ENCODE measurements around the gene HDAC7.
A peak's percentile ranks its signal among the peaks of the same experiment; 100 is the strongest.

HDAC7 gene

DNA sequence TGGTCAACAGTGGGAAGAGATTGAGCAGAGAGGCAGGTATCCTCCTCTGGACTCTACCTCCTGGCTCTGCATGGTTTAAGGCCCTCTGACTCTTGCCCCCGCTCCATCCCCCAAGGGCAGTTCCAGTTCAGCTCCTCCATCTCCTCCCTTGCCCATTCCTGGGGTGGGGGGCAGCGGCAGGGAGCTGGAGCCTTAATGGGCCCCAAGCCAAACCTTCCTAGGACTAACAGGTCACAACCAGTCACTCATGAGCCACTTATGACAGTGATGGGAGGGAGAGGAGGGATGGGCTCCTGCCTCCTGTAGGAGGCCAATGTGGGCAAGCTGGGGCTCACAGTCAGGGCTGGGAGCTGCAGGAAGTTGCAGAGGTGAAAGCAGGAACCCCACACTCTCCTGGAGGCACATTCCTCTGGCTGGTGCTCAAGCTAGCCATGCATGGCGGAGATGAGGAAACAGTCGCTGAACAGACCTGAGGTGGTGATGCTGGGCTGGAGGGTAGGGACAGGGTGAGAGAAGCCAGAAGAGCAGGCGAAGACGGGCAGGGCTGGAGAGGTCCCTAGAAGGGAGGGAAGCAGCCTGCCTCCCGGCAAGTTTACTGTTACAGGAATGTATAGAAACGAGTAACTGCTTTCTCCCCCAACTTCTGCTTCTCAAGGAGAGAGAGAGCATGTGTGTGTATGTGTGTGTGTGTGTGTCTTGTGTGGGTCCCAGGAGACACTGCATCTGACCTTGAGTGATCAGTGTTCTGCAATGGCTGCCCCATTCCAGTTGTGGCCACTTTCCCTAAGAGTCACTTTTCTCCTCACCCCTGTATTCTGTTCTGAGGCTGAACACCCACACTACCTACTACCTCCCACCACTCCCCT lies 56.0 kb downstream of the HDAC7 start:
- Histone ChIP-seq H3K36me3 (ENCODE audit: control insufficient read depth in 1 of 2, insufficient read depth in 2 of 2, low read length in 2 of 2) (no peaks in the 10 kb centered on the region), H3K9ac (ENCODE audit: low read depth in 1 of 2, low read length in 2 of 2) (no peak overlapping the region), H3K27me3 (ENCODE audit: control insufficient read depth in 1 of 2, insufficient read depth in 2 of 2, low read length in 2 of 2) (no peaks in the 10 kb centered on the region), H3K4me3 (ENCODE audit: low read depth in 1 of 2, low read length in 2 of 2) (no peak overlapping the region), H3K27ac (ENCODE audit: low read depth, low read length) (no peak overlapping the region), H3K9me3 (ENCODE audit: control insufficient read depth in 1 of 2, low read length in 2 of 2) (no peaks in the 10 kb centered on the region), H3K4me1 (ENCODE audit: control insufficient read depth in 1 of 2, insufficient read depth in 2 of 2, low read length in 2 of 2) (peaks cover 5 to 7% of the 10 kb centered on the region in 2 donors)

DNA sequence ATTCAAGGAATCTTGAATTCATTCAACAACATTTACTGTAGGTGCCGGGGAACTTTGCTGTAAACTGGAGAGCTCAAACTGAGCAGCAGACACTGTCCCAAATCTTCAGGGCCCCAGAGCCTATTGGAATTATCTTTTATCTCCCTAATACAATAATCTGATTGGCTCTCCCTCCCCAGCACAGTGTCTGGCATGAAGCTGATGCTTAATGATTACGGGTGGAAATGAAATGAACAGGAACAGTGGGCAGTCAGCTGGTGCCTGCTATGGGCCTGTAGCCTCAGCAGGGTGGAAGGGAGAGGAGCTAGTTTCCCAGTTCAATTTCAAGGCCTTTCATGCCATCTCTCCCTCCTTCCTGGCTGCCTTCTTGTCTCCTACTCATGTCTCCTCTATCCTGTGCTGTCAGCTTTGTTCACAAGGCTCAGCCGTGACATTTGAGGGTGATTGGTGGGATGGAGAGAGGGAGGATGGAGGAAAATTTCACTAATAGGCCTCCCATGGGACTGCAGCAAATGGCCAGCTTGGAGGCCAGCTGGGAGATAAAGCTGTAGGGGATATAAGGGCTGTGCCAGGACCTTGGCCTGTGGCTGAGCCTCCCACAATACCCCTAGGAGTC lies 56.7 kb downstream of the HDAC7 start:
- peaks cover 11 to 14% of the 10 kb centered on the region in 2 donors for H3K4me1 ChIP-seq (ENCODE audit: control insufficient read depth in 1 of 2, insufficient read depth in 2 of 2, low read length in 2 of 2)
- H3K27ac ChIP-seq (ENCODE audit: low read depth, low read length), result no peak overlapping the region
- H3K9ac ChIP-seq (ENCODE audit: low read depth in 1 of 2, low read length in 2 of 2), result no peak overlapping the region
- no peak overlapping the region for H3K4me3 ChIP-seq (ENCODE audit: low read depth in 1 of 2, low read length in 2 of 2)
- H3K36me3 ChIP-seq (ENCODE audit: control insufficient read depth in 1 of 2, insufficient read depth in 2 of 2, low read length in 2 of 2), result no peaks in the 10 kb centered on the region
- H3K9me3 ChIP-seq (ENCODE audit: control insufficient read depth in 1 of 2, low read length in 2 of 2), result no peaks in the 10 kb centered on the region
- no peaks in the 10 kb centered on the region for H3K27me3 ChIP-seq (ENCODE audit: control insufficient read depth in 1 of 2, insufficient read depth in 2 of 2, low read length in 2 of 2)

DNA sequence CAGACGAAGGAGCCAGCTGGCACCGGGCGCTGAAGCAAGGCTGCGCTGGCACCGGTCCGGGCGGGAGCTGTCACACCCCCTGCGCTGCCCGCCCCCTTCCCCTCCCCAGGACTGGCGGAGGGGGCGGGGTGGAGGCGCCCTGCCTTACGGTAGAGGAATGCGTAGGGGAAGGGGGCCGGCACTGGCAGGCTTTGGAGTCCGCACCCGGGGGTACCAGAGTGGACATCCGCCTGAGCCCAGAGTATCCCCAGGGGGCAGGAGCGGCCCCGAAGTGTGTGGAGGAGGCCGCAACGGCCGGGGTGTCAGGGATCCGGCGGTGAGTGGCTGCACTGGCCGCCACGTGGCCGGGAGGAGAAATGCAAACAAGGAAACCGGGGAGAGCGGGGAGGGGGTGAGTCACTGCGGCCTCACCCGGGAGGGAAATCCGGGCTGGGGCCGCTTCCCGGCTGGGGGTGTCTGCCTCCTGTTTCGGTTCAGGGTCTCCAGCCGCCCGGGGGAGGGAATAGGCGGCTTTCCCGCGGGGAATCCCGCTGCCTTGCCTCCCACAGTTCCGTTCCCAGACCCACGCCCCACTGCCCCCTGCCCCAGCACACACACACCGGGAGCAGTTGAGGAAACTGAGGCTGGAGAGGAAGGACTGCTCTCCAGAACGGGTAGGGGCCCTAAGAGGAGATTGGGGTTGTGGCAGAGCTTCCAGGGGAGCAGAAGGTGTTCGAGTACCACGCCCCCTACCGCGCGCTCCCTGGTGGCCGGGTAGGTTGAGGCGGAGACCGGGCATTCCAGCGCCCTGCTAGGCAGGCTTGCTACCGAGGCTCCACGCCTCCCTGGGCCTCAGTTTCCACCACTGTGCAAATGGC lies 60.6 kb downstream of the HDAC7 start, which contains the start of gene RAPGEF3:
RAPGEF3 (minus strand) TSS at position 47 of the 857 bp plus-strand sequence. CDS start 324 bp downstream, outside the sequence.
- H3K4me1 ChIP-seq (ENCODE audit: control insufficient read depth in 1 of 2, insufficient read depth in 2 of 2, low read length in 2 of 2), result peaks cover 42 to 48% of the 10 kb centered on the region in 2 donors
- peak within 1 kb of the TSS; percentile 70 to 75 for H3K9ac ChIP-seq (ENCODE audit: low read depth in 1 of 2, low read length in 2 of 2)
- no peaks in the 10 kb centered on the region for H3K27me3 ChIP-seq (ENCODE audit: control insufficient read depth in 1 of 2, insufficient read depth in 2 of 2, low read length in 2 of 2)
- H3K27ac ChIP-seq (ENCODE audit: low read depth, low read length), result peak within 1 kb of the TSS; percentile 57
- no peaks in the 10 kb centered on the region for H3K36me3 ChIP-seq (ENCODE audit: control insufficient read depth in 1 of 2, insufficient read depth in 2 of 2, low read length in 2 of 2)
- H3K4me3 ChIP-seq (ENCODE audit: low read depth in 1 of 2, low read length in 2 of 2), result peak within 1 kb of the TSS; percentile 75 to 83
- no peaks in the 10 kb centered on the region for H3K9me3 ChIP-seq (ENCODE audit: control insufficient read depth in 1 of 2, low read length in 2 of 2)

DNA sequence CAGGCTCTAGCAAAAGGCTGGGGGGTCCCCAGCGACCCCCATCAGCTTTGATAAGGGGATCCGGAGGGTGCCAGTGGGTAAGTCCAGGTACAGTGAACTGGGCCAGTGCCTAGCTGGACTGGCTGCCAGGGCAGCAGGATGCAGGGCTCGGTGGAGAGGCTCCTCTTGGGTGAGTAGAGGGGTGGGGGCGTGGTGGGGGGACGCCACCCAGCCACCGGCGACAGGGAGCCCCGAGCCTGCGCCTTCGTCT lies 61.2 kb downstream of the HDAC7 start:
- Histone ChIP-seq H3K36me3 (ENCODE audit: control insufficient read depth in 1 of 2, insufficient read depth in 2 of 2, low read length in 2 of 2) (no peaks in the 10 kb centered on the region), H3K9me3 (ENCODE audit: control insufficient read depth in 1 of 2, low read length in 2 of 2) (no peaks in the 10 kb centered on the region), H3K4me3 (ENCODE audit: low read depth in 1 of 2, low read length in 2 of 2) (peak overlapping the region; percentile 75 to 83), H3K9ac (ENCODE audit: low read depth in 1 of 2, low read length in 2 of 2) (peak overlapping the region; percentile 20 to 70), H3K4me1 (ENCODE audit: control insufficient read depth in 1 of 2, insufficient read depth in 2 of 2, low read length in 2 of 2) (peaks cover 47 to 54% of the 10 kb centered on the region in 2 donors), H3K27me3 (ENCODE audit: control insufficient read depth in 1 of 2, insufficient read depth in 2 of 2, low read length in 2 of 2) (no peaks in the 10 kb centered on the region), H3K27ac (ENCODE audit: low read depth, low read length) (peak overlapping the region; percentile 57)

DNA sequence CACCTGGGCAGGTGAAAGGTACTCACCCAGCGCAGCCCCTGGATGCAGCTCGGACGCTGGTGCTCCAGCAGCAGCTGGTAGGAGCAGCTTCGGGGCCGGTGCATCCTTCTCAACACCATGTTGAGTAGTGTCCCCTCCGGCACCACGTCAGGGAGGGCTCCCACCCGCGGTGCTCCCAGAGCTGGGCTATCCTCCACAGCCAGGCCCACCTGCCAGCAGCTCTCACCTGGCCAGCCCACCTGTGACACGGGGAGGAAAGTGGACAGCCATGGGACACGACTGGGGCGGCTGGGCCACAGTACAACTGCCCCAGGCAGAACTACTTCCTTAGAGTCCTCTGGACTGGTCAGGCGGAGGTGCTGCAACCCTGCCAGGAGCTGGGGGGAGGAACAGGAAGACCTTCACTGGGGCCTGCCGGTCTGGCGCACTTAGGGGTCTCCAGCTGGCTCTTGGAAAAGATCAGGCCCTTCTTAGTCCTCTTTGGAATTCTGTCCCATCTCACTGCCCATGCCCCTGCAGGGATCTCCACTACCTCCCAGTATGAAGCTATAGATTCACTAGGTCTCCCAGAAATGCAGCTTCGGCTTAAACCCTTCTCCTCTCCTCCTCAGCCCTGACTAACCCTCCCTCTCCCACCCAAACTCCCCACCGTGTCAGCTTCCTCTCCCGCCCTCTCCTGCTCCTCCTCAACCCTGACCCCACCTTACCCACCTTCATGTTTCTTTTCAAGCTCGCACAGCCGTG lies 61.7 kb downstream of the HDAC7 start:
- peak overlapping the region; percentile 75 to 83 for H3K4me3 ChIP-seq (ENCODE audit: low read depth in 1 of 2, low read length in 2 of 2)
- peaks cover 52 to 59% of the 10 kb centered on the region in 2 donors for H3K4me1 ChIP-seq (ENCODE audit: control insufficient read depth in 1 of 2, insufficient read depth in 2 of 2, low read length in 2 of 2)
- no peaks in the 10 kb centered on the region for H3K9me3 ChIP-seq (ENCODE audit: control insufficient read depth in 1 of 2, low read length in 2 of 2)
- H3K27ac ChIP-seq (ENCODE audit: low read depth, low read length), result peak overlapping the region; percentile 57
- peak overlapping the region; percentile 20 to 70 for H3K9ac ChIP-seq (ENCODE audit: low read depth in 1 of 2, low read length in 2 of 2)
- no peaks in the 10 kb centered on the region for H3K36me3 ChIP-seq (ENCODE audit: control insufficient read depth in 1 of 2, insufficient read depth in 2 of 2, low read length in 2 of 2)
- H3K27me3 ChIP-seq (ENCODE audit: control insufficient read depth in 1 of 2, insufficient read depth in 2 of 2, low read length in 2 of 2), result no peaks in the 10 kb centered on the region

DNA sequence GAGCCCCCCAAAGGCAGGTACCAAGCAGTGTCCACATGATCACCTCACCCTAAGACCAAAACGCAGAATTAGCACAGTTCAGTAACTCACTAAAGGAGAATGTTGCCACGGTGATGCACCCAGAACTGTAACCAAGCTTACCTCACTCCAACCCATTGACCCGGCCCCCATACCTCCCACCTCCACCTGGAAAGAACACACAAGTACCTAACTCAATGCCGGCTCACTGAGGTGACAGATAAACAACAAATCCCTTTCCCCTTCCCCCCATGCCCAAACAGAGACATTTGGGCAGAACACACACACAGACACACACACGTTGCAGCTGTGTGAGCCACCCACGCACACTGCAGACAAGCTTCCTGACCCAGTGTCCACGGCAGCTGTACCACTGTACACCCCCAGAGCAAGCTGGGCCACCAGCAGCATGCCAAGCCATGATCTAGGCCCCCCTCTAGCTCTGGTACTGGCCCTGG lies 62.3 kb downstream of the HDAC7 start:
- Histone ChIP-seq H3K27ac (ENCODE audit: low read depth, low read length) (peak overlapping the region; percentile 57), H3K4me3 (ENCODE audit: low read depth in 1 of 2, low read length in 2 of 2) (peak overlapping the region; percentile 41 to 75), H3K9ac (ENCODE audit: low read depth in 1 of 2, low read length in 2 of 2) (no peak overlapping the region), H3K36me3 (ENCODE audit: control insufficient read depth in 1 of 2, insufficient read depth in 2 of 2, low read length in 2 of 2) (no peaks in the 10 kb centered on the region), H3K27me3 (ENCODE audit: control insufficient read depth in 1 of 2, insufficient read depth in 2 of 2, low read length in 2 of 2) (no peaks in the 10 kb centered on the region), H3K9me3 (ENCODE audit: control insufficient read depth in 1 of 2, low read length in 2 of 2) (no peaks in the 10 kb centered on the region), H3K4me1 (ENCODE audit: control insufficient read depth in 1 of 2, insufficient read depth in 2 of 2, low read length in 2 of 2) (peaks cover 54 to 59% of the 10 kb centered on the region in 2 donors)

DNA sequence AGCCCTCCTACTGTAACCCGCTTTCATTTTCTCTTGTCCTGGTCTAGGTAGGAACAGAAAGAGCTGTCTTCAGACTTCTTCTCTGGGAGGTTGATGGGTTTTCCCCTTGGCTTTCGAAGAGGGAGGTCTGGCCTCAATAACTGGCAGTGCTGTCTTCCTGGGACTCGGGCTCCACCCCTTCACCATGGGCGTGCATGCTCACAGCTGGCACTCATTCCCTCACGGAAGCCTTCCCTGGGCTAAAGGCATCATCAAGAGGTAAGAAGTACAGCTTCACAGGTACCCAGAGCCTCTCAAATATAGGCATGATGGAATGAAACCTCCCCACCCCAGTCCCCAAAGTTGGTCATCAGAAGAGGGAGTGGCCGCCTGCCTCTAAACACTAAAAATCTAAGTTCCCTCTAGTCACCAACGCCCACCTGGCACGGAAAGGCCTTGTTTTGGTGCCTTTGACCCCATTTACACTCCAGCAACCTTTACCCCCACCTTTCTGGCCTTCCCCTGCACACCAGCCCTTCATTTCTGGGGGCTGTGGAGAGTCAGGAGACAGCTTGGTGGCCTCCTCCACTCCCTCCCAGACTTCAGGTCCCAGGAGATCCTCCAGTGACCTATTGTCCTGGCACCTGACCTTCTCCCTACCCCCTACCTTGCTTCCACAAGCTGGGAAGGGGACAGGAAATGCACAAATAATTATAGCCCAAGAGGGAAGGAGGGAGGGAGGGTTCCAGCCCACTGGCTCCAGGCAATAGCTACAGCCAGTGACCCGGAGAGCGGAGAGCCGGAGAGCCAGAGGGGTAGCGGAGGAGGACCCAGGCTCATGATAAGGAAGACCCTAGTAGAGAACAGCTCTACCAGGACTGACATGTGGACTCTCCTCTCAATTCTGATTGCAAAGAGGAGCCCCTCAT lies 63.8 kb downstream of the HDAC7 start:
- H3K4me1 ChIP-seq (ENCODE audit: control insufficient read depth in 1 of 2, insufficient read depth in 2 of 2, low read length in 2 of 2), result peaks cover 54 to 59% of the 10 kb centered on the region in 2 donors
- H3K27me3 ChIP-seq (ENCODE audit: control insufficient read depth in 1 of 2, insufficient read depth in 2 of 2, low read length in 2 of 2), result no peaks in the 10 kb centered on the region
- H3K9me3 ChIP-seq (ENCODE audit: control insufficient read depth in 1 of 2, low read length in 2 of 2), result no peaks in the 10 kb centered on the region
- peak overlapping the region; percentile 13 to 52 for H3K4me3 ChIP-seq (ENCODE audit: low read depth in 1 of 2, low read length in 2 of 2)
- H3K36me3 ChIP-seq (ENCODE audit: control insufficient read depth in 1 of 2, insufficient read depth in 2 of 2, low read length in 2 of 2), result no peaks in the 10 kb centered on the region
- H3K9ac ChIP-seq (ENCODE audit: low read depth in 1 of 2, low read length in 2 of 2), result no peak overlapping the region
- peak overlapping the region; percentile 5 for H3K27ac ChIP-seq (ENCODE audit: low read depth, low read length)

DNA sequence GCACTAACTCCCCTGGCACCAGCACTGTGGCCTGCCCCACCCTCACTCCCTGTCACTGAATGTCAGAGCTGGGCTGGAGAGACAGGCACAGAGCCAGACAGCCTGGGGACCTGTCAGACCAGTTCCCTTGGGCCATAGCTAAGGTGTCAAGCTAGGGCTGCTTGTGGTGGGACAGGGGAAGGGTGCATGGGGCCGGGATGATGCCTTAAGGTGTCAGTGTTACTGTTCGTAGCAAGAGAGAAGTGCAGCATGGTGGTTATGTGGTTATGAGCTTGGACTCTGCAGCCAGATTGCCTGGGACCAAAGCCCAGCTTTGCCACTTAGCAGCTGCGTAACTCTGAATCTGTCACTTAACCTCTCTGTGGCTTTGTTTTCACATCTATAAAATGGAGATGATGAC lies 64.8 kb downstream of the HDAC7 start:
- Histone ChIP-seq H3K9ac (ENCODE audit: low read depth in 1 of 2, low read length in 2 of 2) (peak overlapping the region in 1 of 2 donors; percentile 29), H3K4me1 (ENCODE audit: control insufficient read depth in 1 of 2, insufficient read depth in 2 of 2, low read length in 2 of 2) (peaks cover 55 to 59% of the 10 kb centered on the region in 2 donors), H3K27ac (ENCODE audit: low read depth, low read length) (peak overlapping the region; percentile 26), H3K4me3 (ENCODE audit: low read depth in 1 of 2, low read length in 2 of 2) (peak overlapping the region; percentile 13 to 52), H3K27me3 (ENCODE audit: control insufficient read depth in 1 of 2, insufficient read depth in 2 of 2, low read length in 2 of 2) (no peaks in the 10 kb centered on the region), H3K9me3 (ENCODE audit: control insufficient read depth in 1 of 2, low read length in 2 of 2) (no peaks in the 10 kb centered on the region), H3K36me3 (ENCODE audit: control insufficient read depth in 1 of 2, insufficient read depth in 2 of 2, low read length in 2 of 2) (no peaks in the 10 kb centered on the region)

DNA sequence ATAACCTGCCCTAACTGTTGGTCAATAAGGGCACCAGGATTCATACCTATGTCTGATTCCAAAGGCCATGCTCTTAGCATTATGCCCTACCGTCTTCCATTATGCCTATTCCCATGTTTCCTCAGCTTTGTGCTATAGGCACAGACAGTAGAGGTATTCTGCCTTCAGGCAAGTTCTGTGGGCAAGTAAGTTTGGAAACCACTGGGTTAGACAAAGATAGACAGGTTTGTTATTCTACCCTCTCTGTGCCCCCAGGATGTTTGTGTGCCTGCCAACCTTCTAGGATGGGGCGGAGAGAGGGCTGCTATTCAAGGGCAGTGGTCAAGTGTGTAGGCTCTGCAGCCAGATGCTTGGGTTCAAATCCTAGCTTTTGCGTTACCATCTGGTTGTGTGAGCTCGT lies 65.6 kb downstream of the HDAC7 start:
- Histone ChIP-seq H3K27ac (ENCODE audit: low read depth, low read length) (peak overlapping the region; percentile 8), H3K9me3 (ENCODE audit: control insufficient read depth in 1 of 2, low read length in 2 of 2) (no peaks in the 10 kb centered on the region), H3K4me1 (ENCODE audit: control insufficient read depth in 1 of 2, insufficient read depth in 2 of 2, low read length in 2 of 2) (peaks cover 54 to 55% of the 10 kb centered on the region in 2 donors), H3K27me3 (ENCODE audit: control insufficient read depth in 1 of 2, insufficient read depth in 2 of 2, low read length in 2 of 2) (no peaks in the 10 kb centered on the region), H3K9ac (ENCODE audit: low read depth in 1 of 2, low read length in 2 of 2) (peak overlapping the region in 1 of 2 donors; percentile 41), H3K4me3 (ENCODE audit: low read depth in 1 of 2, low read length in 2 of 2) (no peak overlapping the region), H3K36me3 (ENCODE audit: control insufficient read depth in 1 of 2, insufficient read depth in 2 of 2, low read length in 2 of 2) (no peaks in the 10 kb centered on the region)

Data from duodenal mucosa (tissue), 2 donors.